MM.1S (cell line): ENCODE measurements around the gene ZIC4.

ENCODE experiments used
- DNase-seq: peaks from one replicate; pipeline ENCODE4 v3.0.0-alpha.2; 2015
- H2AFZ ChIP-seq: fragments of 300-600 bp; sonication (generic); 2 replicates; pipeline ENCODE4 v1.6.0; 2016; ENCODE audit warnings: antibody characterized with exemption, low read length
- H3F3A ChIP-seq: fragments of 300-600 bp; sonication (generic); 2 replicates; pipeline ENCODE4 v1.6.1; 2016; ENCODE audit warnings: mild to moderate bottlenecking, antibody characterized with exemption, low read length, moderate library complexity, mixed read lengths; ENCODE audit not compliant: insufficient read depth
- H3K27ac ChIP-seq: fragments of 300-600 bp; sonication (generic); 2 replicates; pipeline ENCODE4 v1.5.1; 2016; ENCODE audit warnings: mild to moderate bottlenecking, low read length
- H3K27me3 ChIP-seq: fragments of 300-600 bp; sonication (generic); replicated peaks from 2 replicates; pipeline ENCODE4 v1.6.0; 2016; ENCODE audit warnings: low read length; ENCODE audit not compliant: insufficient read depth
- H3K36me3 ChIP-seq: fragments of 300-600 bp; sonication (generic); replicated peaks from 2 replicates; pipeline ENCODE4 v1.6.1; 2016; ENCODE audit warnings: mild to moderate bottlenecking, low read length, mixed read lengths; ENCODE audit not compliant: insufficient read depth
- H3K4me1 ChIP-seq: fragments of 300-600 bp; sonication (generic); 2 replicates; pipeline ENCODE4 v1.6.1; 2016; ENCODE audit warnings: low read length, mixed read lengths
- H3K4me2 ChIP-seq: fragments of 300-600 bp; sonication (generic); 2 replicates; pipeline ENCODE4 v1.6.0; 2016; ENCODE audit warnings: low read depth, low read length
- H3K4me3 ChIP-seq: fragments of 300-600 bp; sonication (generic); 2 replicates; pipeline ENCODE4 v1.5.1; 2016; ENCODE audit warnings: low read length, mixed read lengths
- H3K79me2 ChIP-seq: fragments of 300-600 bp; sonication (generic); 2 replicates; pipeline ENCODE4 v1.6.1; 2016; ENCODE audit warnings: mixed run types, low read length, mixed read lengths
- H3K9ac ChIP-seq: fragments of 300-600 bp; sonication (generic); 2 replicates; pipeline ENCODE4 v1.6.1; 2016; ENCODE audit warnings: low read length, mixed read lengths
- H3K9me2 ChIP-seq: fragments of 300-600 bp; sonication (generic); replicated peaks from 2 replicates; pipeline ENCODE4 v1.6.1; 2016; ENCODE audit warnings: mild to moderate bottlenecking, low read length, mixed read lengths; ENCODE audit not compliant: insufficient read depth
- H3K9me3 ChIP-seq: fragments of 300-600 bp; sonication (generic); replicated peaks from 2 replicates; pipeline ENCODE4 v1.6.1; 2016; ENCODE audit warnings: mild to moderate bottlenecking, low read length, mixed read lengths; ENCODE audit not compliant: insufficient read depth
- H4K20me1 ChIP-seq: fragments of 300-600 bp; sonication (generic); 2 replicates; pipeline ENCODE4 v1.6.1; 2016; ENCODE audit warnings: mild to moderate bottlenecking, low read length, moderate library complexity, mixed read lengths; ENCODE audit not compliant: insufficient read depth
- CTCF ChIP-seq: fragments of 300-600 bp; sonication (generic); IDR thresholded peaks from 2 replicates; pipeline ENCODE4 v1.5.1; 2016; ENCODE audit warnings: antibody characterized with exemption, low read length, mixed read lengths
- EZH2 ChIP-seq: fragments of 300-600 bp; sonication (generic); optimal IDR thresholded peaks from 2 replicates; pipeline ENCODE3; 2017; ENCODE audit warnings: low read depth, mild to moderate bottlenecking, antibody characterized with exemption, low read length, mixed read lengths
- EZH2phosphoT487 ChIP-seq: fragments of 300-600 bp; sonication (generic); IDR thresholded peaks from 2 replicates; pipeline ENCODE4 v1.6.1; 2018; ENCODE audit warnings: antibody characterized with exemption, low read length

ZIC4 gene

GRCh38 chr3:147359177-147360050, 46.9 kb downstream of the ZIC4 start:
- H3F3A ChIP-seq = no peaks in the 10 kb centered on the region
- no peaks in the 10 kb centered on the region; the same call in 1 of the 2 replicates for H3K9me2 ChIP-seq
- no peaks in the 10 kb centered on the region for H3K9me3 ChIP-seq
- no peak overlapping the region for H3K4me2 ChIP-seq
- no peaks in the 10 kb centered on the region for H3K79me2 ChIP-seq
- H3K4me1 ChIP-seq = no peaks in the 10 kb centered on the region
- H2AFZ ChIP-seq = no peak overlapping the region
- H3K27ac ChIP-seq = no peak overlapping the region
- H3K27me3 ChIP-seq = no peaks in the 10 kb centered on the region
- no peak overlapping the region for H3K4me3 ChIP-seq
- H3K9ac ChIP-seq = no peak overlapping the region
- no peaks in the 10 kb centered on the region for H4K20me1 ChIP-seq
- TF ChIP-seq EZH2phosphoT487 (no peak), EZH2 (no peak), CTCF (no peak)
- no peaks in the 10 kb centered on the region for H3K36me3 ChIP-seq
- no peak for DNase-seq

DNA sequence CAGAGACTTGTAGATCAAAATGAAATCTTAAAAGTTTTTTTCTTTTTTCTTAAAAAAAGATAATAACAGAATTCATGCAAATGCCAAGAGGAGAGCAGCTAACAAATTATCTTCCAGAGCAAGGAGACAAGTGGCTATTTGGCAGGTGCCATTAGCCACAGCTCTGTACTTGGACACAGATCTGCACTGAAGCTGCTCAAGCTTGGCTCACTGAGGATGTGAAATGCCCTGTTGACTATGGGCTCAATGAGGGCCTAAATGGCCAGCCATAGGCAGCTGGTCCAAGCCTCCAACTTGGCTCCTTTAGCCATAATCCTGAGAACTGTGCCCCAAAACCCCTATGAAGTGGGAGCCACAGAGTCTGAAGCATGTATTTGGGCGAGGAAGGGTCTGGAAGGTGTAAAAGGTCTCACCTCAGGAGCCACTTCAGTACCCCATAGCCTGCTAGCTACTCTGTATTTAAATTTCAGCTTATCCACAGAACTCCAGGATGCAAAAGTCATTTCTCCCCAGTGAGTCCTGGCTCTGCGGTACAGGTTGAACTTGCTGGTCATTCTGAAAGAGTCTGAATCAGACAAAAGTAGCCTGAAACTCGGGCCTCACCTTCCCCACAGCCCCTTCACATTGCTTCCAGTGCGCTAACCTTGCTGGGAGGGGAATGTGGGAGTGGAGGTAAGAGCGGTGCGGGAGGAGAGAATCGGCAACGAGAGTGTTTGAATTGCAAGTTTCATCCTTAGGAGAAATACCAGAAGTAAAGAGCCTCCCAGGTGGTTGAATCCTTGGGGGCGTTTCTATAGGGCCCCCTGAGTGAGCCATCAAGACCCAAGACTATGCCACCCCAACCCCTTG, 48.0 kb downstream of the ZIC4 start:
- DNase-seq = no peak
- Histone ChIP-seq H3K4me2 (no peak overlapping the region), H3K9me3 (no peaks in the 10 kb centered on the region), H3K9ac (no peak overlapping the region), H3K9me2 (no peaks in the 10 kb centered on the region), H3K27ac (no peak overlapping the region), H3K4me1 (no peaks in the 10 kb centered on the region), H3K27me3 (no peaks in the 10 kb centered on the region), H3K79me2 (no peaks in the 10 kb centered on the region), H3F3A (no peaks in the 10 kb centered on the region), H4K20me1 (no peaks in the 10 kb centered on the region), H3K4me3 (no peak overlapping the region), H3K36me3 (no peaks in the 10 kb centered on the region), H2AFZ (no peak overlapping the region)
- no peak for TF ChIP-seq EZH2
- no peak for TF ChIP-seq EZH2phosphoT487

GRCh38 chr3:147356909-147357900, 49.1 kb downstream of the ZIC4 start:
- H3K9me3 ChIP-seq = no peaks in the 10 kb centered on the region
- H3K27ac ChIP-seq = no peak overlapping the region
- H3K79me2 ChIP-seq = no peaks in the 10 kb centered on the region
- no peaks in the 10 kb centered on the region for H3F3A ChIP-seq
- DNase-seq = no peak
- H3K9me2 ChIP-seq = no peaks in the 10 kb centered on the region
- no peak overlapping the region for H3K9ac ChIP-seq
- H3K4me3 ChIP-seq = no peak overlapping the region
- TF ChIP-seq CTCF = no peak
- no peak for TF ChIP-seq EZH2
- no peak for TF ChIP-seq EZH2phosphoT487
- no peaks in the 10 kb centered on the region for H4K20me1 ChIP-seq
- no peaks in the 10 kb centered on the region for H3K27me3 ChIP-seq
- no peak overlapping the region for H2AFZ ChIP-seq
- H3K4me1 ChIP-seq = no peaks in the 10 kb centered on the region
- no peaks in the 10 kb centered on the region for H3K36me3 ChIP-seq
- H3K4me2 ChIP-seq = no peak overlapping the region
